Naive thymus-derived CD4-positive, alpha-beta T cell (primary cell): ENCODE measurements around the gene WSCD1. TPM values are rescaled to one million over a fixed set of nuclear protein-coding genes. Genes with fewer than 3 reads are reported as not detected.

Source experiments
- ATAC-seq: fragments of 150-1000 bp; cut with Tn5 transposase; 2 replicates; pipeline ENCODE4 v1.10.0; 2021; ENCODE audit warnings: mild to moderate bottlenecking, moderate library complexity
- CTCF ChIA-PET: fragments of 350-600 bp; sonication (Branson Sonifier 250); formaldehyde crosslinking; loops from one replicate; lab custom pipeline; 2021; ENCODE audit warnings: antibody characterized with exemption; lab: Charles Lee
- POLR2A ChIA-PET: fragments of 350-600 bp; sonication (Branson Sonifier 250); formaldehyde crosslinking; loops from one replicate; lab custom pipeline; 2021; ENCODE audit warnings: antibody characterized with exemption, inconsistent platforms; lab: Charles Lee
- DNase-seq, 9 donors: peaks; one replicate each; pipeline versions ENCODE4 v3.0.0 to v3.0.0-alpha.2; 2020 to 2022; ENCODE audit warnings: mixed read lengths in 1 of 9
- H3K27ac ChIP-seq: one replicate; pipeline ENCODE4 v1.7.0; 2013; ENCODE audit warnings: mild to moderate bottlenecking, low read depth, low read length, moderate library complexity
- H3K27me3 ChIP-seq, 2 donors: one replicate each; pipeline ENCODE4 v1.7.0; 2013; ENCODE audit warnings: low read length in 2 of 2, mild to moderate bottlenecking in 2 of 2, moderate library complexity in 2 of 2; ENCODE audit not compliant: control insufficient read depth in 2 of 2, insufficient read depth in 2 of 2
- H3K36me3 ChIP-seq, 3 experiments: 1 replicate in 2 of 3; 2 replicates in 1 of 3; pipeline ENCODE4 v1.7.0; 2013; ENCODE audit warnings: low read length in 3 of 3, mild to moderate bottlenecking in 3 of 3, moderate library complexity in 1 of 3; ENCODE audit not compliant: insufficient read depth in 3 of 3, control insufficient read depth in 2 of 3
- H3K4me1 ChIP-seq, 2 donors: one replicate each; pipeline ENCODE4 v1.7.0; 2013; ENCODE audit warnings: low read length in 2 of 2, mild to moderate bottlenecking in 2 of 2, moderate library complexity in 1 of 2; ENCODE audit not compliant: control insufficient read depth in 2 of 2, insufficient read depth in 2 of 2
- H3K4me3 ChIP-seq: 2 replicates; pipeline ENCODE4 v1.7.0; 2013; ENCODE audit warnings: mild to moderate bottlenecking, low read length
- H3K9me3 ChIP-seq, 3 experiments: 1 replicate in 2 of 3; 2 replicates in 1 of 3; pipeline ENCODE4 v1.7.0; 2013; ENCODE audit warnings: low read length in 3 of 3; ENCODE audit not compliant: control insufficient read depth in 2 of 3
- H3K27ac Mint-ChIP-seq, 9 donors: one replicate each; pipeline ENCODE4 v1.8.0; 2020 to 2022; ENCODE audit warnings: mixed read lengths in 9 of 9, mild to moderate bottlenecking in 8 of 9, moderate library complexity in 5 of 9, inconsistent platforms in 2 of 9
- H3K27me3 Mint-ChIP-seq, 5 donors: one replicate each; pipeline ENCODE4 v1.8.0; 2021 to 2022; ENCODE audit warnings: mixed read lengths in 5 of 5, mild to moderate bottlenecking in 1 of 5
- H3K36me3 Mint-ChIP-seq, 5 donors: one replicate each; pipeline ENCODE4 v1.8.0; 2020 to 2022; ENCODE audit warnings: mixed read lengths in 5 of 5, mild to moderate bottlenecking in 3 of 5, inconsistent platforms in 1 of 5
- H3K4me1 Mint-ChIP-seq, 7 donors: one replicate each; pipeline ENCODE4 v1.8.0; 2020 to 2022; ENCODE audit warnings: mixed read lengths in 7 of 7, mild to moderate bottlenecking in 3 of 7, inconsistent platforms in 1 of 7
- H3K4me3 Mint-ChIP-seq, 10 donors: one replicate each; pipeline ENCODE4 v1.8.0; 2020 to 2022; ENCODE audit warnings: mild to moderate bottlenecking in 10 of 10, mixed read lengths in 10 of 10, moderate library complexity in 6 of 10, inconsistent platforms in 2 of 10
- H3K9me3 Mint-ChIP-seq, 11 donors: one replicate each; pipeline ENCODE4 v1.8.0; 2020 to 2022; ENCODE audit warnings: mixed read lengths in 11 of 11, mild to moderate bottlenecking in 4 of 11, inconsistent platforms in 1 of 11, moderate library complexity in 1 of 11
- intact Hi-C, 2 donors: fragments of 100-400 bp; cut with micrococcal nuclease; formaldehyde crosslinking; loops; one replicate each; pipeline ENCODE4 v1.15.1; 2023
- polyA plus RNA-seq, 2 donors: library from polyadenylated mRNA; unstranded; fragments of 300-500 nt; fragmentation: Illumina TruSeq; gene quantifications; one replicate each; pipeline ENCODE4 v1.2.3, GENCODE V29; 2021
- total RNA-seq, 6 experiments: library from RNA in 5 of 6; stranded (reverse) in 5 of 6; gene quantifications; 1 replicate in 5 of 6; 2 replicates in 1 of 6; pipeline ENCODE4 v1.2.3 and lab custom pipeline; 2021 to 2026

Gene WSCD1
- total and polyA plus RNA-seq, 7 experiments from 2014 or later: 0.13 to 0.73 (median 0.27) TPM; not detected in 2

GRCh38 chr17:6139447-6139832 lies 69.3 kb downstream of the WSCD1 start:
- Mint-ChIP-seq H3K4me1 (no peaks in the 10 kb centered on the region), H3K4me3 (no peak overlapping the region), H3K27me3 (peaks cover 0 to 41% (median 21%) of the 10 kb centered on the region in 5 donors), H3K27ac (no peak overlapping the region), H3K36me3 (no peaks in the 10 kb centered on the region), H3K9me3 (peaks cover 0 to 4% (median 0%) of the 10 kb centered on the region in 11 donors)
- POLR2A ChIA-PET: no interaction called here
- DNase-seq (no peak), ATAC-seq (no peak)
- H3K4me3 ChIP-seq: no peak overlapping the region
- H3K27me3 ChIP-seq: peaks cover 0 to 3% of the 10 kb centered on the region in 2 donors
- H3K36me3 ChIP-seq: no peaks in the 10 kb centered on the region
- intact Hi-C loops: no loop called here
- CTCF ChIA-PET: no interaction called here
- H3K9me3 ChIP-seq: no peaks in the 10 kb centered on the region
- no peaks in the 10 kb centered on the region for H3K4me1 ChIP-seq
- no peak overlapping the region for H3K27ac ChIP-seq

GRCh38 chr17:6140188-6140587 lies 70.0 kb downstream of the WSCD1 start:
- intact Hi-C loops: no loop called here
- H3K27ac Mint-ChIP-seq: no peak overlapping the region
- DNase-seq: no peak
- no peaks in the 10 kb centered on the region for H3K4me1 Mint-ChIP-seq
- no peak overlapping the region for H3K4me3 ChIP-seq
- H3K9me3 Mint-ChIP-seq: peaks cover 0 to 6% (median 0%) of the 10 kb centered on the region in 11 donors
- no peaks in the 10 kb centered on the region for H3K36me3 ChIP-seq
- H3K4me3 Mint-ChIP-seq: no peak overlapping the region
- no peak for ATAC-seq
- no peaks in the 10 kb centered on the region for H3K9me3 ChIP-seq
- H3K27ac ChIP-seq: no peak overlapping the region
- POLR2A ChIA-PET: no interaction called here
- no peaks in the 10 kb centered on the region for H3K4me1 ChIP-seq
- peaks cover 0 to 39% (median 21%) of the 10 kb centered on the region in 5 donors for H3K27me3 Mint-ChIP-seq
- peaks cover 0 to 2% (median 0%) of the 10 kb centered on the region in 5 donors for H3K36me3 Mint-ChIP-seq
- CTCF ChIA-PET: no interaction called here
- peaks cover 0 to 3% of the 10 kb centered on the region in 2 donors for H3K27me3 ChIP-seq

GRCh38 chr17:6140728-6141330 lies 70.7 kb downstream of the WSCD1 start:
- POLR2A ChIA-PET: no interaction called here
- Mint-ChIP-seq H3K36me3 (peaks cover 0 to 3% (median 0%) of the 10 kb centered on the region in 5 donors), H3K27me3 (peaks cover 0 to 33% (median 21%) of the 10 kb centered on the region in 5 donors), H3K4me1 (no peaks in the 10 kb centered on the region), H3K9me3 (peaks cover 0 to 8% (median 0%) of the 10 kb centered on the region in 11 donors), H3K27ac (no peak overlapping the region), H3K4me3 (no peak overlapping the region)
- H3K4me1 ChIP-seq: no peaks in the 10 kb centered on the region
- no peak overlapping the region for H3K4me3 ChIP-seq
- no peaks in the 10 kb centered on the region for H3K9me3 ChIP-seq
- no peak for DNase-seq
- H3K36me3 ChIP-seq: no peaks in the 10 kb centered on the region
- H3K27ac ChIP-seq: no peak overlapping the region
- peaks cover 0 to 3% of the 10 kb centered on the region in 2 donors for H3K27me3 ChIP-seq
- intact Hi-C loops: no loop called here
- no peak for ATAC-seq
- CTCF ChIA-PET: no interaction called here

- Histone ChIP-seq H3K27me3 (peaks cover 0 to 3% of the 10 kb centered on the region in 2 donors), H3K4me1 (no peaks in the 10 kb centered on the region), H3K27ac (no peak overlapping the region), H3K36me3 (no peaks in the 10 kb centered on the region), H3K4me3 (no peak overlapping the region), H3K9me3 (no peaks in the 10 kb centered on the region)
- Mint-ChIP-seq H3K27me3 (peaks cover 0 to 26% (median 14%) of the 10 kb centered on the region in 5 donors), H3K4me1 (peaks cover 0 to 1% (median 0%) of the 10 kb centered on the region in 7 donors), H3K36me3 (peaks cover 0 to 3% (median 0%) of the 10 kb centered on the region in 5 donors), H3K9me3 (peaks cover 0 to 8% (median 0%) of the 10 kb centered on the region in 11 donors), H3K4me3 (no peak overlapping the region), H3K27ac (no peak overlapping the region)
- DNase-seq: no peak
- ChIA-PET CTCF (no interaction called here), POLR2A (no interaction called here)
- intact Hi-C loops: no loop called here
- ATAC-seq: no peak
These were observed 72.5 kb downstream of the WSCD1 start for GRCh38 chr17:6142701-6143100.

GRCh38 chr17:6145946-6146345 lies 75.8 kb downstream of the WSCD1 start:
- Mint-ChIP-seq H3K27ac (no peak overlapping the region), H3K36me3 (peaks cover 0 to 3% (median 0%) of the 10 kb centered on the region in 5 donors), H3K4me1 (peaks cover 0 to 1% (median 0%) of the 10 kb centered on the region in 7 donors), H3K27me3 (peaks cover 0 to 31% (median 29%) of the 10 kb centered on the region in 5 donors), H3K9me3 (peaks cover 0 to 8% (median 0%) of the 10 kb centered on the region in 11 donors), H3K4me3 (no peak overlapping the region)
- intact Hi-C loops: no loop called here
- POLR2A ChIA-PET: no interaction called here
- Histone ChIP-seq H3K27me3 (no peaks in the 10 kb centered on the region), H3K4me1 (no peaks in the 10 kb centered on the region), H3K4me3 (no peak overlapping the region), H3K36me3 (no peaks in the 10 kb centered on the region), H3K27ac (no peak overlapping the region), H3K9me3 (no peaks in the 10 kb centered on the region)
- CTCF ChIA-PET: no interaction called here
- ATAC-seq (no peak), DNase-seq (no peak)

GRCh38 chr17:6147042-6147441 lies 76.9 kb downstream of the WSCD1 start:
- Mint-ChIP-seq H3K27ac (no peak overlapping the region), H3K4me1 (peaks cover 0 to 1% (median 0%) of the 10 kb centered on the region in 7 donors), H3K36me3 (peaks cover 0 to 3% (median 0%) of the 10 kb centered on the region in 5 donors)

GRCh38 chr17:6153375-6153774 lies 83.2 kb downstream of the WSCD1 start:
- no peak overlapping the region for H3K27ac Mint-ChIP-seq
- ATAC-seq: no peak
- H3K9me3 Mint-ChIP-seq: peaks cover 0 to 6% (median 0%) of the 10 kb centered on the region in 11 donors
- POLR2A ChIA-PET: interaction anchor here (0.6 kb wide), 1 partner anchor 821 kb away, joined by 3 read pairs; no protein-coding TSS in a partner anchor
- no peaks in the 10 kb centered on the region for H3K4me1 Mint-ChIP-seq
- intact Hi-C loops: no loop called here
- Histone ChIP-seq H3K9me3 (no peaks in the 10 kb centered on the region), H3K27me3 (no peaks in the 10 kb centered on the region), H3K36me3 (no peaks in the 10 kb centered on the region), H3K27ac (no peak overlapping the region), H3K4me3 (no peak overlapping the region), H3K4me1 (no peaks in the 10 kb centered on the region)
- H3K27me3 Mint-ChIP-seq: peaks cover 0 to 38% (median 17%) of the 10 kb centered on the region in 5 donors
- no peak for DNase-seq
- H3K4me3 Mint-ChIP-seq: no peak overlapping the region
- H3K36me3 Mint-ChIP-seq: no peaks in the 10 kb centered on the region
- CTCF ChIA-PET: no interaction called here

More at GRCh38 chr17:6147042-6147441, 76.9 kb downstream of the WSCD1 start:
- POLR2A ChIA-PET: no interaction called here
- Mint-ChIP-seq H3K4me3 (no peak overlapping the region), H3K9me3 (peaks cover 0 to 8% (median 0%) of the 10 kb centered on the region in 11 donors), H3K27me3 (peaks cover 0 to 39% (median 23%) of the 10 kb centered on the region in 5 donors)
- Histone ChIP-seq H3K4me1 (no peaks in the 10 kb centered on the region), H3K9me3 (no peaks in the 10 kb centered on the region), H3K4me3 (no peak overlapping the region), H3K27me3 (no peaks in the 10 kb centered on the region), H3K27ac (no peak overlapping the region), H3K36me3 (no peaks in the 10 kb centered on the region)
- no peak for DNase-seq
- ATAC-seq: no peak
- CTCF ChIA-PET: no interaction called here
- intact Hi-C loops: no loop called here
